ENCODE results near the gene USP36.

- no peak for TF ChIP-seq ZNF395 (CRISPR knock-in tag; IDR thresholded peaks at IDR 0.05)
- TF ChIP-seq SIN3A (IDR thresholded peaks at IDR 0.05; ENCODE audit: borderline replicate concordance in 2 of 2, control insufficient read depth in 1 of 2, low read depth in 2 of 2, low read length in 2 of 2) = no peak
- no peak for TF ChIP-seq CBX3 (IDR thresholded peaks at IDR 0.05; ENCODE audit: borderline replicate concordance in 1 of 2, low read length in 2 of 2)
- TF ChIP-seq, protein P1, sequence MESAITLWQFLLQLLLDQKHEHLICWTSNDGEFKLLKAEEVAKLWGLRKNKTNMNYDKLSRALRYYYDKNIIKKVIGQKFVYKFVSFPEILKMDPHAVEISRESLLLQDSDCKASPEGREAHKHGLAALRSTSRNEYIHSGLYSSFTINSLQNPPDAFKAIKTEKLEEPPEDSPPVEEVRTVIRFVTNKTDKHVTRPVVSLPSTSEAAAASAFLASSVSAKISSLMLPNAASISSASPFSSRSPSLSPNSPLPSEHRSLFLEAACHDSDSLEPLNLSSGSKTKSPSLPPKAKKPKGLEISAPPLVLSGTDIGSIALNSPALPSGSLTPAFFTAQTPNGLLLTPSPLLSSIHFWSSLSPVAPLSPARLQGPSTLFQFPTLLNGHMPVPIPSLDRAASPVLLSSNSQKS (CRISPR knock-in tag; IDR thresholded peaks at IDR 0.05) = no peak
- no peak for TF ChIP-seq MYC (IDR thresholded peaks at IDR 0.05; ENCODE audit: low read depth, low read length)
- no peak for TF ChIP-seq MYC (CRISPR knock-in tag; IDR thresholded peaks at IDR 0.05; ENCODE audit: borderline replicate concordance, low read depth)
- no peak for TF ChIP-seq EP300 (IDR thresholded peaks at IDR 0.05; ENCODE audit: low read length)
- no peak for TF ChIP-seq SRF (CRISPR knock-in tag; IDR thresholded peaks at IDR 0.05)
- TF ChIP-seq CTCF (IDR thresholded peaks at IDR 0.05 in 2 of 3, conservative IDR thresholded peaks at IDR 0.05 in 1 of 3; ENCODE audit: insufficient read depth in 2 of 3, low read depth in 1 of 3, low read length in 3 of 3) = no peak
- no peak for TF ChIP-seq ZNF274 (IDR thresholded peaks at IDR 0.05; ENCODE audit: borderline replicate concordance, low read depth, low read length)
- TF ChIP-seq, protein P2, sequence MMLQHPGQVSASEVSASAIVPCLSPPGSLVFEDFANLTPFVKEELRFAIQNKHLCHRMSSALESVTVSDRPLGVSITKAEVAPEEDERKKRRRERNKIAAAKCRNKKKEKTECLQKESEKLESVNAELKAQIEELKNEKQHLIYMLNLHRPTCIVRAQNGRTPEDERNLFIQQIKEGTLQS (IDR thresholded peaks at IDR 0.05) = no peak
- TF ChIP-seq, protein P2 (CRISPR knock-in tag; conservative IDR thresholded peaks at IDR 0.05) = no peak
Measured at GRCh38 chr17:78765821-78766220, 74.8 kb downstream of the USP36 start.

All from K562 (cell line).